ENCODE data around the gene ADK.
"Not testable (repeated sequence)": the region's sequence is repeated elsewhere in the genome, so short reads cannot be mapped to it uniquely, and the experiment has no call there.

Gene ADK

GRCh38 chr10:74335501-74335900, 184.5 kb downstream of the ADK start:
- Histone ChIP-seq H3K36me3 (ENCODE audit: control insufficient read depth, insufficient read depth, low read length) (no peaks in the 10 kb centered on the region), H3K4me3 (ENCODE audit: insufficient read depth, low read depth, low read length) (no peak overlapping the region), H3K4me1 (ENCODE audit: control insufficient read depth, insufficient read depth, low read length) (no peaks in the 10 kb centered on the region), H3K27ac (ENCODE audit: insufficient read depth, low read depth, low read length, poor library complexity, severe bottlenecking) (no peak overlapping the region), H3K27me3 (ENCODE audit: control insufficient read depth, insufficient read depth, low read length, poor library complexity, severe bottlenecking) (no peaks in the 10 kb centered on the region), H3K9me3 (ENCODE audit: control insufficient read depth, low read length) (no peaks in the 10 kb centered on the region)
- WGBS, 2 experiments: no CpG with 5 or more reads among the region's 1 CpG

- H3K27ac ChIP-seq (ENCODE audit: insufficient read depth, low read depth, low read length, poor library complexity, severe bottlenecking): no peak overlapping the region
- H3K4me3 ChIP-seq (ENCODE audit: insufficient read depth, low read depth, low read length): no peak overlapping the region
- no peaks in the 10 kb centered on the region for H3K27me3 ChIP-seq (ENCODE audit: control insufficient read depth, insufficient read depth, low read length, poor library complexity, severe bottlenecking)
- WGBS, 2 experiments: 87 to 92% methylated on average over 8 of the region's 8 CpGs
- no peaks in the 10 kb centered on the region for H3K9me3 ChIP-seq (ENCODE audit: control insufficient read depth, low read length)
- H3K36me3 ChIP-seq (ENCODE audit: control insufficient read depth, insufficient read depth, low read length): no peaks in the 10 kb centered on the region
- H3K4me1 ChIP-seq (ENCODE audit: control insufficient read depth, insufficient read depth, low read length): no peaks in the 10 kb centered on the region
These were observed 186.5 kb downstream of the ADK start for GRCh38 chr10:74337330-74338016.

- Histone ChIP-seq H3K27ac (ENCODE audit: insufficient read depth, low read depth, low read length, poor library complexity, severe bottlenecking) (no peak overlapping the region), H3K9me3 (ENCODE audit: control insufficient read depth, low read length) (no peaks in the 10 kb centered on the region), H3K4me1 (ENCODE audit: control insufficient read depth, insufficient read depth, low read length) (no peaks in the 10 kb centered on the region), H3K4me3 (ENCODE audit: insufficient read depth, low read depth, low read length) (no peak overlapping the region), H3K36me3 (ENCODE audit: control insufficient read depth, insufficient read depth, low read length) (no peaks in the 10 kb centered on the region), H3K27me3 (ENCODE audit: control insufficient read depth, insufficient read depth, low read length, poor library complexity, severe bottlenecking) (no peaks in the 10 kb centered on the region)
- WGBS, 2 experiments: 95 to 98% methylated on average over 2 of the region's 2 CpGs
These were observed 192.0 kb downstream of the ADK start for GRCh38 chr10:74342991-74343390.

- H3K4me1 ChIP-seq (ENCODE audit: control insufficient read depth, insufficient read depth, low read length): no peaks in the 10 kb centered on the region
- H3K36me3 ChIP-seq (ENCODE audit: control insufficient read depth, insufficient read depth, low read length): no peaks in the 10 kb centered on the region
- H3K4me3 ChIP-seq (ENCODE audit: insufficient read depth, low read depth, low read length): no peak overlapping the region
- no peaks in the 10 kb centered on the region for H3K9me3 ChIP-seq (ENCODE audit: control insufficient read depth, low read length)
- H3K27me3 ChIP-seq (ENCODE audit: control insufficient read depth, insufficient read depth, low read length, poor library complexity, severe bottlenecking): no peaks in the 10 kb centered on the region
- WGBS, 2 experiments: 81 to 90% methylated on average over 3 of the region's 3 CpGs
- no peak overlapping the region for H3K27ac ChIP-seq (ENCODE audit: insufficient read depth, low read depth, low read length, poor library complexity, severe bottlenecking)
These were observed 192.8 kb downstream of the ADK start for GRCh38 chr10:74343804-74344203.

GRCh38 chr10:74344306-74344705, 193.3 kb downstream of the ADK start:
- Histone ChIP-seq H3K36me3 (ENCODE audit: control insufficient read depth, insufficient read depth, low read length) (no peaks in the 10 kb centered on the region), H3K27me3 (ENCODE audit: control insufficient read depth, insufficient read depth, low read length, poor library complexity, severe bottlenecking) (no peaks in the 10 kb centered on the region), H3K4me3 (ENCODE audit: insufficient read depth, low read depth, low read length) (no peak overlapping the region), H3K9me3 (ENCODE audit: control insufficient read depth, low read length) (no peaks in the 10 kb centered on the region), H3K27ac (ENCODE audit: insufficient read depth, low read depth, low read length, poor library complexity, severe bottlenecking) (no peak overlapping the region), H3K4me1 (ENCODE audit: control insufficient read depth, insufficient read depth, low read length) (no peaks in the 10 kb centered on the region)
- 97% methylated on average over 1 of the region's 1 CpG for WGBS, 2 experiments

- no peak overlapping the region for H3K4me3 ChIP-seq (ENCODE audit: insufficient read depth, low read depth, low read length)
- no peaks in the 10 kb centered on the region for H3K9me3 ChIP-seq (ENCODE audit: control insufficient read depth, low read length)
- no peak overlapping the region for H3K27ac ChIP-seq (ENCODE audit: insufficient read depth, low read depth, low read length, poor library complexity, severe bottlenecking)
- no peaks in the 10 kb centered on the region for H3K27me3 ChIP-seq (ENCODE audit: control insufficient read depth, insufficient read depth, low read length, poor library complexity, severe bottlenecking)
- WGBS, 2 experiments: 95% methylated on average over 6 of the region's 6 CpGs
- no peaks in the 10 kb centered on the region for H3K36me3 ChIP-seq (ENCODE audit: control insufficient read depth, insufficient read depth, low read length)
- H3K4me1 ChIP-seq (ENCODE audit: control insufficient read depth, insufficient read depth, low read length): no peaks in the 10 kb centered on the region
These were observed 196.5 kb downstream of the ADK start for GRCh38 chr10:74347522-74347921.

GRCh38 chr10:74353021-74353420, 202.0 kb downstream of the ADK start:
- H3K27ac ChIP-seq (ENCODE audit: insufficient read depth, low read depth, low read length, poor library complexity, severe bottlenecking); H3K4me1 ChIP-seq (ENCODE audit: control insufficient read depth, insufficient read depth, low read length); H3K36me3 ChIP-seq (ENCODE audit: control insufficient read depth, insufficient read depth, low read length); H3K27me3 ChIP-seq (ENCODE audit: control insufficient read depth, insufficient read depth, low read length, poor library complexity, severe bottlenecking); H3K4me3 ChIP-seq (ENCODE audit: insufficient read depth, low read depth, low read length); H3K9me3 ChIP-seq (ENCODE audit: control insufficient read depth, low read length): not testable (repeated sequence)
- 95 to 99% methylated on average over 3 of the region's 3 CpGs for WGBS, 2 experiments

GRCh38 chr10:74361678-74362077, 210.7 kb downstream of the ADK start:
- no peak overlapping the region for H3K27ac ChIP-seq (ENCODE audit: insufficient read depth, low read depth, low read length, poor library complexity, severe bottlenecking)
- H3K36me3 ChIP-seq (ENCODE audit: control insufficient read depth, insufficient read depth, low read length): no peaks in the 10 kb centered on the region
- H3K4me3 ChIP-seq (ENCODE audit: insufficient read depth, low read depth, low read length): no peak overlapping the region
- H3K9me3 ChIP-seq (ENCODE audit: control insufficient read depth, low read length): no peaks in the 10 kb centered on the region
- no peaks in the 10 kb centered on the region for H3K27me3 ChIP-seq (ENCODE audit: control insufficient read depth, insufficient read depth, low read length, poor library complexity, severe bottlenecking)
- H3K4me1 ChIP-seq (ENCODE audit: control insufficient read depth, insufficient read depth, low read length): no peaks in the 10 kb centered on the region

GRCh38 chr10:74363727-74364126, 212.7 kb downstream of the ADK start:
- no peak overlapping the region for H3K4me3 ChIP-seq (ENCODE audit: insufficient read depth, low read depth, low read length)
- H3K36me3 ChIP-seq (ENCODE audit: control insufficient read depth, insufficient read depth, low read length): no peaks in the 10 kb centered on the region
- no peaks in the 10 kb centered on the region for H3K27me3 ChIP-seq (ENCODE audit: control insufficient read depth, insufficient read depth, low read length, poor library complexity, severe bottlenecking)
- H3K4me1 ChIP-seq (ENCODE audit: control insufficient read depth, insufficient read depth, low read length): no peaks in the 10 kb centered on the region
- H3K27ac ChIP-seq (ENCODE audit: insufficient read depth, low read depth, low read length, poor library complexity, severe bottlenecking): no peak overlapping the region
- H3K9me3 ChIP-seq (ENCODE audit: control insufficient read depth, low read length): no peaks in the 10 kb centered on the region
- 90 to 97% methylated on average over 2 of the region's 2 CpGs for WGBS, 2 experiments

- H3K4me3 ChIP-seq (ENCODE audit: insufficient read depth, low read depth, low read length): no peak overlapping the region
- WGBS, 2 experiments: 93 to 100% methylated on average over 2 of the region's 3 CpGs
These were observed 214.1 kb downstream of the ADK start for GRCh38 chr10:74365109-74365508.

GRCh38 chr10:74371696-74372095, 220.7 kb downstream of the ADK start:
- WGBS, 2 experiments: 94 to 96% methylated on average over 7 of the region's 7 CpGs
- Histone ChIP-seq H3K36me3 (ENCODE audit: control insufficient read depth, insufficient read depth, low read length) (no peaks in the 10 kb centered on the region), H3K27me3 (ENCODE audit: control insufficient read depth, insufficient read depth, low read length, poor library complexity, severe bottlenecking) (no peaks in the 10 kb centered on the region), H3K27ac (ENCODE audit: insufficient read depth, low read depth, low read length, poor library complexity, severe bottlenecking) (no peak overlapping the region), H3K9me3 (ENCODE audit: control insufficient read depth, low read length) (no peaks in the 10 kb centered on the region), H3K4me1 (ENCODE audit: control insufficient read depth, insufficient read depth, low read length) (no peaks in the 10 kb centered on the region), H3K4me3 (ENCODE audit: insufficient read depth, low read depth, low read length) (no peak overlapping the region)

More at GRCh38 chr10:74365109-74365508, 214.1 kb downstream of the ADK start:
- H3K9me3 ChIP-seq (ENCODE audit: control insufficient read depth, low read length): no peaks in the 10 kb centered on the region
- H3K36me3 ChIP-seq (ENCODE audit: control insufficient read depth, insufficient read depth, low read length): no peaks in the 10 kb centered on the region
- H3K4me1 ChIP-seq (ENCODE audit: control insufficient read depth, insufficient read depth, low read length): no peaks in the 10 kb centered on the region
- no peaks in the 10 kb centered on the region for H3K27me3 ChIP-seq (ENCODE audit: control insufficient read depth, insufficient read depth, low read length, poor library complexity, severe bottlenecking)
- H3K27ac ChIP-seq (ENCODE audit: insufficient read depth, low read depth, low read length, poor library complexity, severe bottlenecking): no peak overlapping the region
